Karpas-422 (cell line): Measurements from ENCODE around the gene LONRF2. TPM values are rescaled to one million over a fixed set of nuclear protein-coding genes. Genes with fewer than 3 reads are reported as not detected.
"Not testable (repeated sequence)": the region's sequence is repeated elsewhere in the genome, so short reads cannot be mapped to it uniquely, and the experiment has no call there.

Experiments used
- DNase-seq: peaks from one replicate; pipeline ENCODE4 v3.0.0-alpha.2; 2015
- H2AFZ ChIP-seq: fragments of 200-600 bp; sonication (generic); 2 replicates; pipeline ENCODE4 v1.6.1; 2014; ENCODE audit warnings: antibody characterized with exemption, low read length, mixed read lengths
- H3K27ac ChIP-seq: fragments of 200-600 bp; sonication (generic); 2 replicates; pipeline ENCODE4 v1.5.1; 2014; ENCODE audit warnings: mild to moderate bottlenecking, low read length, moderate library complexity
- H3K27me3 ChIP-seq: fragments of 200-600 bp; sonication (generic); 2 replicates; pipeline ENCODE4 v1.6.1; 2014; ENCODE audit warnings: low read length, mixed read lengths
- H3K36me3 ChIP-seq: fragments of 200-600 bp; sonication (generic); 2 replicates; pipeline ENCODE4 v1.6.1; 2014; ENCODE audit warnings: low read length, mixed read lengths; ENCODE audit not compliant: insufficient read depth
- H3K4me1 ChIP-seq: fragments of 200-600 bp; sonication (generic); 2 replicates; pipeline ENCODE4 v1.6.1; 2014; ENCODE audit warnings: mild to moderate bottlenecking, low read length, mixed read lengths
- H3K4me2 ChIP-seq: fragments of 200-600 bp; sonication (generic); 2 replicates; pipeline ENCODE4 v1.6.1; 2014; ENCODE audit warnings: low read length, low read depth, mild to moderate bottlenecking; ENCODE audit not compliant: poor library complexity, severe bottlenecking
- H3K4me3 ChIP-seq: fragments of 200-600 bp; sonication (generic); 2 replicates; pipeline ENCODE4 v1.5.1; 2014; ENCODE audit warnings: mild to moderate bottlenecking, antibody characterized with exemption, low read length, mixed read lengths
- H3K79me2 ChIP-seq: fragments of 200-600 bp; sonication (generic); 2 replicates; pipeline ENCODE4 v1.6.1; 2014; ENCODE audit warnings: mild to moderate bottlenecking, low read length, mixed read lengths
- H3K9ac ChIP-seq: fragments of 200-600 bp; sonication (generic); 2 replicates; pipeline ENCODE4 v1.6.0; 2014; ENCODE audit warnings: low read length
- H3K9me2 ChIP-seq: fragments of 200-600 bp; sonication (generic), shearing (Covaris generic); replicated peaks from 2 replicates; pipeline ENCODE4 v1.6.0; 2014; ENCODE audit warnings: mild to moderate bottlenecking, low read length, moderate library complexity; ENCODE audit not compliant: insufficient read depth
- H3K9me3 ChIP-seq: fragments of 300-700, 200-600 bp; sonication (generic); 2 replicates; pipeline ENCODE4 v1.6.1; 2014; ENCODE audit warnings: low read length, mixed read lengths
- H4K20me1 ChIP-seq: fragments of 200-600 bp; sonication (generic); 2 replicates; pipeline ENCODE4 v1.6.1; 2014; ENCODE audit warnings: mild to moderate bottlenecking, antibody characterized with exemption, low read length, low read depth; ENCODE audit not compliant: insufficient read depth
- total RNA-seq: library from RNA; depleted of rRNA; stranded (reverse); fragments of >200 nt; shearing (Covaris generic); gene quantifications from 2 replicates; pipeline ENCODE4 v1.2.3, GENCODE V29; 2014; ENCODE audit warnings: low replicate concordance

The LONRF2 gene
- total RNA-seq, 1 experiment from 2014 or later: not detected

DNA sequence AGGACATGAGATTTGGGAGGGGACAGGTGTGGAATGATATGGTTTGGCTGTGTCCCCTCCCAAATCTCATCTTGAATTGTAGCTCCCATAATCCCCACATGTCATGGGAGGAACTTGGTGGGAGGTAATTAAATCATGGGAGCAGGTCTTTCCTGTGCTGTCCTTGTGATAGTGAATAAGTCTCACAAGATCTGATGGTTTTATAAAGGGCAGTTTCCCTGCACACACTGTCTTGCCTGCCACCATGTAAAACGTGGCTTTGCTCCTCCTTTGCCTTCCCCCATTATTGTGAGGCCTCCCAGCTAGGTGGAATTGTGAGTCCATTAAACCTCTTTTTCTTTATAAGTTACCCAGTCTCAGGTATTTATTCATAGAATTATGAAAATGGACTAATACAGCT lies 22.8 kb upstream of the LONRF2 start:
- H3K36me3 ChIP-seq: not testable (repeated sequence)

DNA sequence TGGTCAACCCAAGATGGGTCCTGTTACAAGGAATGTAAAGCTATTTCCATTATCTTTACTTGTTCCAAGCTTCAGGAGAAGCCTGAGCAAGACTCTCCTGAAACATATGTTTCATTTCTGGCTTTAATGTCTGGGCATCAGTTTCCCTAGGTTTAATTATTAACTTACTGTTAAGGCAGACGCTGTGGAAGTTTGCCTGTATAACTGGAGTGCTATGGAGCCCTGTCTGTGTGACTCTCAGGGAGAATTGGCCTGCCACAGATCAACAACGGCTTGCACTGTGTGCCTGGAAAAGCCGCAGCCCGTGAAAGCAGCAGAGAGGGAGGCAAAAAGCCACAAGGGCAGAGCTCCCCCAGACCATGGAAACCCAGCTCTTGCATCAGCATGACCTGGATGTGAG lies 22.1 kb upstream of the LONRF2 start:
- Histone ChIP-seq H3K27ac (no peak overlapping the region), H3K9me3 (no peaks in the 10 kb centered on the region), H3K4me3 (no peak overlapping the region), H3K79me2 (no peaks in the 10 kb centered on the region), H2AFZ (no peak overlapping the region), H3K36me3 (no peaks in the 10 kb centered on the region), H3K4me1 (no peaks in the 10 kb centered on the region), H3K9ac (no peak overlapping the region), H3K27me3 (no peaks in the 10 kb centered on the region), H3K9me2 (no peaks in the 10 kb centered on the region), H4K20me1 (no peaks in the 10 kb centered on the region), H3K4me2 (no peak overlapping the region)
- DNase-seq: no peak

More for the DNA sequence above, 22.8 kb upstream of the LONRF2 start:
- H3K4me3 ChIP-seq, H2AFZ ChIP-seq, H4K20me1 ChIP-seq, H3K9ac ChIP-seq, H3K9me3 ChIP-seq, H3K9me2 ChIP-seq, H3K27me3 ChIP-seq, H3K4me2 ChIP-seq, H3K4me1 ChIP-seq, DNase-seq, H3K27ac ChIP-seq, H3K79me2 ChIP-seq: not testable (repeated sequence)

DNA sequence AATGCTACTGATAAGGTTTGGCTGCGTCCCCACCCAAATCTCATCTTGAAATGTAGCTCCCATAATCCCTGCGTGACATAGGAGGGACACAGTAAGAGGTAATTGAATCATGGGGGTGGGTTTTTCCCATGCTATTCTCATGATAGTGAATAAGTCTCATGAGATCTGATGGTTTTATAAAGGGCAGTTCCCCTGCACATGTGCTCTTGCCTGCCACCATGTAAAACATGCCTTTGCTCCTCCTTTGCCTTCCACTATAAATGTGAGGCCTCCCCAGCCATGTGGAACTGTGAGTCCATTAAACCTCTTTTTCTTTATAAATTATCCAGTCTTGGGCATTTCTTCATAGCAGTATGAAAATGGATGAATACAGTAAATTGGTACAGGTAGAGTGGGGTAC lies 20.2 kb upstream of the LONRF2 start:
- H4K20me1 ChIP-seq, H3K4me3 ChIP-seq, H3K27ac ChIP-seq, H3K9me3 ChIP-seq, H3K9me2 ChIP-seq, H3K79me2 ChIP-seq, H3K36me3 ChIP-seq, H2AFZ ChIP-seq, H3K27me3 ChIP-seq, H3K9ac ChIP-seq, H3K4me1 ChIP-seq, DNase-seq, H3K4me2 ChIP-seq: not testable (repeated sequence)

DNA sequence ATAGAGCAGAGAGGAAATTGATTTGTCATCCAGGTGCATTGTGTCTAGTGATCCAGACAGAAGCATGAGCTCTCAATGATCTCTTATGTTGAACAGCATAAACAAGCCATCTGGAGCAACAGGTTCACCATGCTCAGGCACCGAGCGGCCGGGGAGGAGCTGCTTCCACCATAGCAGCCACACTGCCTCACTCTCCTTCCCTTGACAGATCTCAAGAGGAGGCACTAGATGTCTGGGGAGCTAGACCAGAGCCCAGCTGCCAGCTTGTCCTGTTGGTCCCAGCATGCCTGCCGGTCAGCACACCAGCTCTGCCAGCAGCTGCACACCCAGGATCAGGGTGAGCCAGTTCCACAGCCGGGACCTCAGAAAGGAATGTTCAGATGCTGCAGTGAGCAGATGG lies 17.5 kb upstream of the LONRF2 start:
- no peak for DNase-seq
- Histone ChIP-seq H3K27me3 (no peaks in the 10 kb centered on the region), H2AFZ (no peak overlapping the region), H3K27ac (no peak overlapping the region), H3K36me3 (no peaks in the 10 kb centered on the region), H3K9ac (no peak overlapping the region), H3K9me3 (no peaks in the 10 kb centered on the region), H3K4me1 (no peaks in the 10 kb centered on the region), H3K79me2 (no peaks in the 10 kb centered on the region), H4K20me1 (no peaks in the 10 kb centered on the region), H3K4me3 (no peak overlapping the region), H3K4me2 (no peak overlapping the region), H3K9me2 (no peaks in the 10 kb centered on the region)

DNA sequence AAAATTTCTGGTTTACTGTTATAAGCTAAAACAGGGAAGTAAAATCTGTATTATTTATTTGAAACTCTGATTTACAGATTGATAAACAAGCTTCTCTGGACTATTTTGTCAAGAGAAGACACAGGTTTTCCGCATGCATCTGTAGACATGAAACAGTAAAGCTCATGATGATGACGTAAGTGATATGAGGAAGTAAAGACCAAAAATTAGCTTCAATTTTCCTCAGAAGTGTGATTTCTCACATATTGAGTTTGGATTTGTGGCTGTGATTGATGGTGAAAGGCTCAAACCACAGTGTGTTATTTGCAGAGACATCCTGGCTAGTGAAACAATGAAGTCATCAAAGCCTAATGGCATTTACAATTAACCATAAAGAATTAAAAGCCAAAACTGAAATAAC lies 12.6 kb upstream of the LONRF2 start:
- no peak for DNase-seq
- Histone ChIP-seq H3K4me2 (no peak overlapping the region), H3K27ac (no peak overlapping the region), H2AFZ (no peak overlapping the region), H3K4me1 (no peaks in the 10 kb centered on the region), H3K79me2 (no peaks in the 10 kb centered on the region), H3K9ac (no peak overlapping the region), H3K9me2 (no peaks in the 10 kb centered on the region), H3K4me3 (no peak overlapping the region), H3K27me3 (no peaks in the 10 kb centered on the region), H3K36me3 (no peaks in the 10 kb centered on the region), H3K9me3 (no peaks in the 10 kb centered on the region), H4K20me1 (no peaks in the 10 kb centered on the region)

DNA sequence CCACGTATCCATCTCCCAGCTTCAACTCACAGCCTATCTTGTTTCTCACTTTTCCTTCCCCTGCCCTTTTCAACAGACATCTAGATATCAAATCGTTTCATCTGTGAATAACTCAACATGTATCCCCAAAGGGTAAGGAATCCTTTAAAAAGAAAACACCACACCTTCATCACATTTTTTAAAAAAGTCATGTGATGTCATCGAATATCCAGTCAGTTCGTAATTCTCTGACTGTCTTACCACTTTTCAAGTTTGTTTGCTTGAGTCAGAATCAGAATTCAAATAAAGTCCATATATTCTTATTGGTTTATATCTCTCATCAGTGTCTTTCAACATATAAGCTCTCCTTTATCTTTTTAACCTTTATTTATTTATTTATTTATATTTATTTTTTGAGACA lies 5.4 kb upstream of the LONRF2 start:
- Histone ChIP-seq H3K36me3 (no peaks in the 10 kb centered on the region), H3K4me1 (peaks cover 5% of the 10 kb centered on the region), H3K27me3 (no peaks in the 10 kb centered on the region), H3K27ac (no peak overlapping the region), H3K4me2 (no peak overlapping the region), H3K9ac (no peak overlapping the region), H3K4me3 (no peak overlapping the region), H4K20me1 (no peaks in the 10 kb centered on the region), H2AFZ (no peak overlapping the region), H3K9me3 (no peaks in the 10 kb centered on the region), H3K79me2 (no peaks in the 10 kb centered on the region), H3K9me2 (no peaks in the 10 kb centered on the region)
- no peak for DNase-seq

DNA sequence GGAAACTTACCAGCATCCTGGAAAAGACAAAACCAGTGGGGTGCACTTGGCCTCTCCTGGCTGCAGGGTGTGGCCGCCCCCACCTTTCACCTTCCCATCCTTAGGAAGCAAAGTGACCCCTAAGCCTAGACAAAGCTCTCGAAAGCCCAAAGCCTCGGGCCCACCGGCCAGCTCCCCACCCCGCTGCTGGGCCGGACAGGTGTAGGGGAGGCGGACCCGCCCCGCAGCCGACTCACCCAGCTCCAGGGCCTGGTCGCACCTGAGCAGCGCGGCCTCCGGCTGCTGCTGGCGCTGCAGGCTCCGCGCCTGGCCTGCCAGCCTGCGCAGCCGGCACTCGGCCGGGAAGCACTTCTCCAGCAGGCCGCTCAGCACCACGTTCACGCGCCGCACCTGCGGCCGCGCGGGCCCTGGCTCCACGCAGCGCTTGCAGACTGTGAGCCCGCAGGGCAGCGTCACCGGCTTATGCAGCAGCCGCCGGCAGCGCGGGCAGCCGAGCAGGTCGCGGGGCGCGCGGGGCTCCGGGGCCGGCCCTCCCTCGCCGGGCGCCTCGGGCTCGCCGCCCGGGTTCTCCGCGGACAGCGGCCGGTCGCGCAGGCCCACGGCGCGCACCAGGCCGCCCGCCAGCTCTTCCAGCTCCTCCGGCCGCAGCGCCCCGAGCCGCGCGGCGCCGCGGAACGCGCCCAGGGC lies 979 bp downstream of the LONRF2 start:
- Histone ChIP-seq H2AFZ (no peak overlapping the region), H3K27ac (no peak overlapping the region), H3K4me3 (no peak overlapping the region), H3K79me2 (no peaks in the 10 kb centered on the region), H3K9me3 (no peaks in the 10 kb centered on the region), H3K36me3 (no peaks in the 10 kb centered on the region), H3K4me2 (no peak overlapping the region), H3K4me1 (peaks cover 5% of the 10 kb centered on the region), H3K9me2 (no peaks in the 10 kb centered on the region), H3K27me3 (no peaks in the 10 kb centered on the region), H3K9ac (no peak overlapping the region), H4K20me1 (no peaks in the 10 kb centered on the region)
- no peak for DNase-seq

DNA sequence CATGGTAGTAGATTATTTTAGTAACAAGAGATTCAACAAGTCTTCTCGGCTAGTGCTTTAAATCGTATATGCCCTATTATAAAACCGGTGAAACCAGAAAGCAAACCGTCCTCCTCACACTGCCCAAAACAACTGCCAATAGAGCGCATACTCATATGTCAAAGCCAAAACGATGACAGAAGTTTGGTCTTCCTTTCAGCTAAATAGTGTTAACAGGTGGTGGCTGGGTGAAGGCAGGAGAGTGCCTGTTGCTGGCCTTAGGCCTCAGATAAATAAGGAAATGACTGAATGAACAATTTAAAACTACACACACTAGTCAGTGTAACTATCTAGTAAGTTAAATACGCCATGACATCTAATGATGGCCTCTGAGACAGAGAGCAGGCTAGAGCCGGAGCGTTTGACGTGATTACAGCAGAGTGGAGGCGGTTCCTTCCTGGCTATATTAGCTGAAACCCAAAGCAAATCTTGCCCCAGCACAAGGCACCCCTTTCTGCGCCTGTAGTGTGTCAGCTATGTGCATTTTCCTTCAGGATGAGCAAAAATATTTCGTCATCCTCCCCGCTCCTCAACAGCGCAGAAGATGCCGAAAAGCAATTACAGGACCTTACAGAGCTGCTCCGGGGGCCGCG lies 1.6 kb downstream of the LONRF2 start:
- Histone ChIP-seq H3K27me3 (no peaks in the 10 kb centered on the region), H3K9me2 (no peaks in the 10 kb centered on the region), H4K20me1 (no peaks in the 10 kb centered on the region), H3K27ac (no peak overlapping the region), H3K4me1 (peaks cover 5% of the 10 kb centered on the region), H3K9ac (no peak overlapping the region), H3K79me2 (no peaks in the 10 kb centered on the region), H2AFZ (no peak overlapping the region), H3K9me3 (no peaks in the 10 kb centered on the region), H3K4me3 (no peak overlapping the region), H3K36me3 (no peaks in the 10 kb centered on the region), H3K4me2 (no peak overlapping the region)
- no peak for DNase-seq
